ENCODE measurements around the gene MAN1C1.

The MAN1C1 gene

DNA sequence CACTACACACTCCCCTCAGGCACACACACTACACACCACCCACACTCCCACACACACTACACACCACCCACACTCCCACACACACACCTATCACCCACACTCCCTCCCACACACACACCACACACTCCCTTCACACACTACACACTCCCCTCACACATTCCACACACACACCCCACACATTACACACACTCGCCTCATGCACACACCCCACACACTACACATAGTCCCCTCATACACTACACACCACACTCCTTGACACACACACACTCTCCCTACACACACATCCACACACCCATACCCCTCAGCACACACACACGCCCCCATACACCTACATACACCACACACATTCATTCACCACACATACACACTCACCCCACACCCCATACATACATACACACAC is 152.4 kb downstream of the MAN1C1 start:
- intact Hi-C loops (cut with DNase I) = no loop called here
- no peak for DNase-seq

DNA sequence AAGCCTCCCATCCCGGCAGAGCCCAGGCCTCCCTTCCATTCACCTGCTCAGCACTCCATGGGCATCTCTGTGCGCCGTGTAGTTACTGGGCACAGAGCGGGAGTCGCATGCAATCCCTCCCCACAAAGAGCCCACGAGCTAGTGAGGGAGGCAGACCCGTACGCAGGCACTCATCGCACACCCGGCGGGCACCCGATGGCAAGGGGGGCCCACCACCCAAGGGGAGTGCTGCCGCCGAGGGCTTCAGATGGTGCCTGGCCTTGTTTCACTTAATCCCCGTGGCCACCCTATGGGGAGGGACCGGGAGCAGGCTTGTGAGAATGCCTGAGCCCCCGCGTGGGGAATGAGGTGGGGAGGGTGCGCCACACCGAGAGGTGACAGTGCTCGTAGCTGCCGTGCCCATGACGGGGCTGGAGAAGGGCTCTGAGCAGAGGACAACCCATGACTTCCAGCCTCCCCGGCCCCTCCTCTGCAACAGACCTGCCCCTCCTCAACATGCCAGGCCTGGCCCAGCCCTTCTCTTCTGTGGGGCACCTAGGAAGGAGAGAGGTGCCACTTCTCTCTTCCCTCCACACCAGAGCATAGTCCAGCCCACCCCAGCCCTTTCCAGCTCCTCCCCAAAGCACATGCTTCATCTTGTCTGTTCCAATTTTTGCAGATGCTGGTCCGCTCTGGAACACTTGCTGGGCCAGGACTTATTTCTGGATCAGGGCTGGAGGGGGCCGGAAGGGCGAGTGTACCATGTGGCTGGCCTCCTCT is 153.2 kb downstream of the MAN1C1 start:
- DNase-seq = no peak
- intact Hi-C loops (cut with DNase I) = no loop called here

DNA sequence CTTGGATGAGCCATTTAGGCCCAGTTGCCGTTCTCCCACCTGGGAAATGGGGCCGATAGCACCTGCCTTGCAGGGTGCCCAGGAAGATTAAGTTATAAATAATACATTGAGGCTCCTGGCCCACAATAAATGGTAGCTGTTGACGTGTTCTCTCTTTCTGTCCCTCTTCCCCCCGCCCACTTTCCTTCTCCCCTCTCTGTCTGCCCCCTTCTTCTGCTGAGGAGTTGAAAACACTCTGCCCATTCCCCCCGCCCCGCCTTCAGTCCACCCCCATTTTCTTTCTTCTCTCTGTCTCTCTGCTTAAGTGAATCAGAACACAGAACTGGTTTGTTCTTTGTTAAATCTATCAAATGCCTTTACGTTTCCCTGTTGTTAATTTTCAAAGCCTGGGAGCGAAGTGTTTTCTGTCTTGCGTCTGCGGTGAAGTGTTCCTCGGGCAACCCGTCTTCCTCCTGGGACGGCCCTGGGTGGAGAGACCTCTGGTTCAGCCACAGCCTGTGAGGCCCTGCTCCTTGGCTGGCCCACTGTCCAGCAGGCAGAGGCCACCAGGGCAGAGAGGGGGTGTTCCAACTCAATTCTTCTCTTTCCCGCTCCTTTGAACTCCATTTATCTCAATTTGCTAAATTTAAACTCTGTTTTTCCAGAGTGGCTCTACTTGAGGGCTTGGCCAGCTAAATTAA is 154.1 kb downstream of the MAN1C1 start:
- DNase-seq = no peak
- intact Hi-C loops (cut with DNase I) = no loop called here

DNA sequence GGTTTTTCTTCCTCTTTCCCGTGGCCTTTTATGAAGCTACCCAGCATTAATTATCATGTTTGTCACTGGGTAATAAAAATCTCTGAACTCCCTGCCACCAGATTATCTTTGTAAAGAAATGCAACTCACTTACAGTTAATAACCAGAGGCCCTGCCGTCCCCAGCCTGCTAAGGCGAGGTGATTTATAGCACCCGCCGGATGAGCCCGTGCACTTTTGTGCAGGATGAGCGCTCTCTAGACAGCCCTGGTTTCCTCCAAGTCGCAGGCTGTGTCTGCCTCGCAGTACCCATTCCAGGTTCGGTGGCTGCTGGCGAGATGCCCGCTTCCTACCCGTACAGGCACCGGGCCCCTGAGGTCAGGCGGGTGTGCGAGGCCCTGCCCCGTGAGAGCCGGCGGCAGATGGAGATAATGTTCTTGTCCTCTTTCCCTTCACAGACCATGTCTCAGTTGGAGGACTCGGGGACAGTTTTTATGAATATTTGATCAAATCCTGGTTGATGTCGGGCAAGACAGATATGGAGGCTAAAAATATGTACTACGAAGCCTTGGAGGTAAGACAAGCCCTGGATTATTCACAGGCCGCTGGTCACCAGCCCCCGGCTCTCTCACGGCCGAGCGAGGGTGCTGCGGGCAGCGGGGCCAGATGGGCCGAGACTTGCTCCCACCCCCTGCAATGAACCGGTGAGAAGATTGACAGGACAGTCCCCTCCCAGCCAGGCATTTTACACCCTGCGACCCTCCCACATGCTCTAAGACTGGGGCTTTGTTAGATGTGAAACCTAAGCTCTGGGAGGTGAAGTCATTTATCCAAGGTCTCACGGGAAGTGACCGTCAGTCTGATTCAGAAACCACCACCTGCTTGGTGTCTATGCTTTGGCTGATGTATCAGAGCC is 154.9 kb downstream of the MAN1C1 start:
- intact Hi-C loops (cut with DNase I) = no loop called here
- DNase-seq = no peak

DNA sequence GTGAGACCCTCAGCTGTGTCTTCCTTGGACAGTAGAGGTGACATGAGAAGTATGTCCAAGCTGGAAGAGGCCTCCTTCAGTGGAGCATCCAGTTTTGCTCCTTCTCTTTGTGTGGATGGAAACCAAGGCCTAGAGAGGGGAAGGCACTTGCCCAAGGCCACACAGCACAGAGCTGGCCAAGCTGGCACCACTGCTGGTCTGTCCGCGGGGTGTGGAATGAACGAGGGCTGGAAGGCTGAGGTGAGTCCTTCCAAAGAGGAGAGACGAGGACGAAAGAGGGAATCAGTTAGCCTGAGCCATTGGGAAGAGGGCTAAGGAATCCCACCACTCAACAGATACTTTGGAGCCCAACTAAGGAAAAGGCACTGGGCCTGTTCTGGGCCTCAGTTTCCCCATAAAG is 155.6 kb downstream of the MAN1C1 start:
- no peak for DNase-seq
- intact Hi-C loops (cut with DNase I) = no loop called here

DNA sequence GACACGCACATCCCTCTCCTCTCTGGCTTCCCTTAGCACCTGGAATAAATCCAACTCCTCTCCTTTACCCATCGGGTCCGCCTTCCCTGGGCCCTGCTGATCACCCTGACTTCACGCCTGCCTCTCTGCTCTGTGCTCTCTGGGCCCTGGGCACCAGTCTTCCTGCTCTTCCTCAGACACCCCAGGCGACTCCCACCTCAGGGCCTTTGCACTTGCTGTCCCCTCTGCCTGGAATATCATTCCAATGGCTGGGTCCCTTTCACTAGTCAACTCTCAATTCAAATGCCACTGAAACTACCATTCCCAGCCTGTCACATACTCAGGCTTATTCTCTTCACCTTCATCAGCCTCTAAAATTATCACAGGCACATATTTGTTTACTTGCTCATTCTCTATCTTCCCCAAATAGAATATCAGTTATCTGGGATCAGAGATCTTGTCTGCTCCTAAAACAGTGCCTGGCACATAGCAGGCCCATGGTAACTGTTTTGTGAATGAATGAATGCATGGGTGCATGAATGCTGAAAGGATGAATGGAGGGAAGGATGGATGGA is 156.2 kb downstream of the MAN1C1 start:
- intact Hi-C loops (cut with DNase I) = no loop called here
- DNase-seq = no peak

DNA sequence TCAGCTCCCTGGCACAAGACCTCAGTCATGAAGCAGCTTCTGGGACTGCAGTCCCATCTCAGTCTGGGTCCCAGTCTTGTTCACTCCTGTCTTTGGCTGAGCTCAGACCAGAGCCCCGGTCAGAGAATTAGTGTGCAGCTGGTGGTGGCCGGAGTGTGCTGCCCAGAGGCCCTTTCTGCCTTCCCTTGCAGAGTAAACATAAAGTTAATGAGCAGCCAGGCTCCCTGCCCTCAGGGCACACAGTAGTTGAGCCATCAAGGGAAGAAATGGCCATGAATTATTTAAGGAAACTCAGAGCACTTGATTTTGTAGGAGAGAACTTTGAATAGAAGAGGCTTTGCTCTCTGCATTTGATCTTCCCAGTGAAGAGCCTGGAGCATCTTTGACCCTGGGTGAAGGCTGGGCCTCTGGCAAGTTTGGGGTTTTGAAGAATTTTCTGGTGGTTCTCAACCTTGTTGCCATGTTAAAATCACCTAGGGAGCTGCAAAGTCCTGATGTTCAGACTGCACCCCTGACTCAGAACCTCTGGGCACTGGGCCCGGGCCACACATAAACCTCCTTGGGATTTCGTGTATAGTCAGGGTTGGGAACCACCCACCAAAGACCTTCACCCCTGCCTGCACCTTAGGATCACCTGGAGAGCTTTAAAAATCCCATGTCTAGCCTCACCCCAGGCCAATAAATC is 157.0 kb downstream of the MAN1C1 start:
- intact Hi-C loops (cut with DNase I) = no loop called here
- DNase-seq = no peak

DNA sequence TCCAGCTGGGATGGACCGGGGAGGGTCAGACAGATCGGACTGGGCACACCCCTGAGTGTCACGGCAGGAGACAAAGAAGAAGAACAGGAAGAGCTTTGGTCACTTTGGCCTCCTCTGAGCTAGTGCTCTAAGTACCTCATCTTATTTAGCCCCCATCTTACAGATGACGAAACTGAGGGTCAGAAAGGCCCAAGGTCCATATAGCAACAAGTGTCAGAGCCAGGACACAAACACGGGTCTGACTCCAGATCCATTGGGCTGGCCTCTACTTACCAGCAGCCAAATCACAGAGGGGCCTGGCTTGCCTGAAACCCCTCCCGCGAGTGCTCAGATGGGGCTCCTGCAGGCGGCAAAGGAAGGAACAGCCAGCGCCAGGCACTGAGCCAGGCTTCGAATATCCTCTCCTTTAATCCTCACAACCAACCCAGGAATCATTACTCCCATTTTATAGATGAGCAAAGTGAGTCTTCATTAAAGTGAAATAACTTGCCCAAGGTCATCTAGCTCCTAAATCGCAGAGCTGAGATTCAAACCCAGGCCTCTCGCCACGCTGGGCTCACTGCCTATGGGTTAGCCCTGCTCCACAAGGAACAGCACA is 157.7 kb downstream of the MAN1C1 start:
- DNase-seq = no peak
- intact Hi-C loops (cut with DNase I) = no loop called here

DNA sequence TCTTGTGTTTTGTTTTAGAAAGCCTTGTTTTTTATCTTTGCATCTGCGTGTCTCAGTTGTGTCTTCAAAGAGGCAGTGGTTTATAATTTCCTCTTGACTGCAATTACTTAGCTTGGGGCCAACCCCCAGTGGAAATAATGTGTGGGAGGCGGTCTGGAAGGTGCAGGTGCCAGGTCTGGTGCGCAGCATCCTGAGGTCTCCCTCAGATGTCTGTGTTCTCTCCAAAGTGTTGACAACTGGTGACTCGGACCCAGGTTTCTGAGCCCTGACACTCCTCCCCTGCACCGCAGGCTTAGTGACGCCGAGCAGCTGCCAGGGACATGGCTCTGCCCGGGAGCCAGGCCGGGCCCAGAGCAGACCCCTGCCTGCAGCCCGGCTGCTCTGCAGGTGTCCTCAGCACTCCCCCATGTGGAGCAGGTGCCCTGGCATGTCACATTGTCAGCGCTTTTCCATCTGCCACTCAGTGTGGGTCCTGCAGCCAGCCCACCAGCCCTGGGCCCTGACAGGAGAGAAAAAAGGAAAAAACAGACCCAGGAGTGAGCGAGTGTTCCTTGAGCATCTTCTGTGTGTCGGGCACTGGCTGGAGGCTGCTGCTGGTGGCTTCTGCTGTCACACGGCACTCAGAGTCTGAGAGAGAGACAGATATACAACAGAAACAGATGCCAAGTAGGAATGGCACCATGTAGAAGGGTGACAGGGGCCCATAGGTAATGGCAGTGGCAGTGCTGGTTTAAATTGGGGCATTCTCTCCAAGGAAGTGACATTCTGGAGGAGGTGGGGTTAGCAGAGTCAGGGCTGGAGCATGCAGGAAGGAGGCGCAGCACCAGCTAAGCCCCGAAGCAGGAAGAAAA is 158.6 kb downstream of the MAN1C1 start:
- intact Hi-C loops (cut with DNase I) = no loop called here
- no peak for DNase-seq

DNA sequence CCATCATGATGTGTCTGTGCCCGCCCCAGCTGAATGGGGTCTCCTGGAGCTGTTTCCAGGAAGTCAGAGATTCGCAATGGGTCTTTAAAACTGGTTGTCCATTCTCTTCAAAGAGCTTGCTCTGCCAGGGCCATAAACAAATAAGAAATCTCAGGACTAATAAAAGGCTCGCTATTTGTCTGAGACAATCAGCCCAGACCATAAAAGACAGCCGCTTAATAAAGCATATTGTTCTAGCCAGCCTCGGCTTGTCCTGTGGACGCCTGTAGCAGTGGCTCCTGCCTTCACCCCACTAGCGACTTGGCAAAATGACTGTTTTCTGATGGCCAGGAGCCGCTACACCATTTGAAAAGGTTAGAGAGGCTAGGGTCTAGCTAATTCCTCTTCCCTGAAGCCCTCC is 162.8 kb downstream of the MAN1C1 start:
- DNase-seq = no peak
- intact Hi-C loops (cut with DNase I) = no loop called here

DNA sequence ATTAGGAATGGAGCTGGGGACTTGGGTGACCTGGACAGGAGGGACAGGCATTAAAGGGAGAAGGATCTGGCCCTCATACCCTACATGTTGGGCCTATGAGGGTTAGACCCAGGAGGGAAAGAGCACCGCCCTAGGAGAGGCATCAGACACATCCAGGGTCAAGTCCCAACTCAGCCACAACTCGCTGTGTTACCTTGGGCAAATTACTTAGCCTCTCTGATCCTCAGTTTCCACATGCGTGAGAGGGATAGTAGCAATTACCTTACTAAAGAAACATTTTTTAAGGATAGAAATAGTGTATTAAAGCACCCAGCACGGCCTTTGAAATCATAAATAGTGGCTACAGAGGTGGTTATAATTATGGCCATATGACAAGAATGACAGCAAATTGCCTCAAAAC is 163.3 kb downstream of the MAN1C1 start:
- intact Hi-C loops (cut with DNase I) = no loop called here
- DNase-seq = peak in 1 of 10 donors; percentile 0

DNA sequence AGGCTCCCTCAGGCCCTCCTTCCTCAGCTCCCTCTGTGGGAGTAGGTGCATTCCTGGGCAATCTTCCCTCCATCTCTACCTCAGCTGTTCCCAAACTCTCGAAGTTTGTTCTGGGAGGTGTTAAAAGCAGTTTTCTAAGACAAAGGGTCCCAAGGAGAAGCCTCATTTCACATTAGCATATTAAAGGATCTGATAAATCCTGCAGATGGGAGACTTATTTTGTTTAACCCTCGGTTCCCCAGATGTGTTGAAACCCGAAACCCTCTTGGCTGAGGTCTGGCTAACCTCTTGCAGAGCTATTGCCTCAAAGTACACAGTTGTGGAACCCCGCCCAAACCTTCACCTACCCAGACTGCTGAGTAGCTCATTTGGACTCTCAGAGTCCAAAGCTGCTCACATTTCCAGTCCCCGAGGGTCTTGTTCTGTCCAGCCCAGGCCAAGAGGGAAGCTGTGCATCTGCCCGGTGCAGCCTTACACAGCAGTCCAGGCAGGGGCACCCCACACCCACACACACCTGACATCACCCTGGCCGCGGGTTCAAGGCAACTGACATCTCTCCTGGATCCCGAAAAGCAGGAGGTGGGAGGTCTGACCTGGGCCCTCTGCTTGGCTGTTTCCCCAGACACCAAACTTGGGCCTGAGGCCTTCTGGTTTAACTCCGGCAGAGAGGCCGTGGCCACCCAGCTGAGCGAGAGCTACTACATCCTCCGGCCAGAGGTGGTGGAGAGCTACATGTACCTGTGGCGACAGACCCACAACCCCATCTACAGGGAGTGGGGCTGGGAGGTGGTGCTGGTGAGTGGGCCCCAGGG is 163.9 kb downstream of the MAN1C1 start:
- no peak for DNase-seq
- intact Hi-C loops (cut with DNase I) = no loop called here

DNA sequence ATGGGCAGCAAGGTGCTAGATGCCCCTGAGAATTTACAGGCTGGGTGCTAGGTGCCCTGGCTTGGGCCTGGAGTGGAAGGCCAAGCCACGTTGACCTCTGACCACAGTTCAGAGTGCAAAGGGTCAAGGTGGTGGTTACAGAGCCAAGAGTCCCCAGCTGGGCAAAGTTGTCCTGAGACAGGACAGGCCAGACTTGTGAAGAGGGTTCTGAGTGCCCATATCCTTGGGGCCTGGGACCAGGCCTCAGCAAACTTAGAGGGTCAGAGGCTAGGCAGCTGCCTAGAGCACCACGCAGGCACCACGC is 164.5 kb downstream of the MAN1C1 start:
- intact Hi-C loops (cut with DNase I) = no loop called here
- DNase-seq = no peak

DNA sequence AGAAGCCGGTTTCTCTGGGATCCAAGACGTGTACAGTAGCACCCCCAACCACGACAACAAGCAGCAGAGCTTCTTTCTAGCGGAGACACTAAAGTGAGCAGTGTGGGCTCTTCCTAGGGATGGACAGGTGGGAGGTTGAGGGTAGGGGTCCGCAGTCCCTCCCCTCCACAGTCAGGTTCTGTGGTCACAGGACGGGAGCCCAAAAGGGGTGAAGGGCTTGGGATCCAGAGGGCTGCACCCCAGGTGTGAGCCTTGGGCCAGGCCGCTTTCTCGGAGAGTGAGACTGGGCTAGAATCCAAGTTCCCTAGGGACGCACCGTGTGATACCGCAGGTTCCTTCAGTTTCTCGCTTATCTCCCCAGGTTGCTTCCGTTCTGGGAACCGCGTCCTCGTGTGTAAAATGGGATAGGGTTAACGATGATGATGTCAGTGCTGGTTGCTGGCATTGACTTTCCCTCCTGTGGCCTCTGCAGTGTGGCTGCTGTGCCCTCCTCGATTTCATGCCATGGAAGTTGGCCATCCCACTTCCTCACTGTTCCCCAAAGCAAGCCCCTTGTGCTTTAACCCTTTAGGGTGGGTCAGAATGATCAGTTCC is 166.1 kb downstream of the MAN1C1 start:
- no peak for DNase-seq
- intact Hi-C loops (cut with DNase I) = no loop called here

DNA sequence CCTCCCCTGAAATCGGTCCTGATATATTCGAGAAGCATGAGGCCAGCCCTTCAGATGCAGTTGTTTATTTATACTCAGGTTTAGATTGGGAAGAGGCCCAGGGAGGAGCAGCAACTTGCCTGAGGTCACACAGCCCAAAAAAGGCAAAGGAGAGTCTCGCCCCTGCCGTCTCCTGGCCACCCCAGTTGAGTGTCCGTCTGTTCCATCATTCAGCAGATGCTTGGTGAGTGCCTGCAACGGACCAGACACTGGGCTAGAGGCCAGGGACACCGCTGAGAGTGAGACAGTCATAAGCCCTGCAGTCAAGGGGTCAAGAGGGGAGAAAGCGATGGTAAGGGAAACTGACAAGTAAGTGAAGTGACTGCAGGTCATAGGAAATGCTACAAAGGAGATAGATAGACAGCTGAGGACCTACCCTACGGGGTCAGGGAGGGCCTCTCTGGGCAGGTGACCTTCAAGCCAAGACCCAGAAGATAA is 168.0 kb downstream of the MAN1C1 start:
- DNase-seq = no peak
- intact Hi-C loops (cut with DNase I) = no loop called here

DNA sequence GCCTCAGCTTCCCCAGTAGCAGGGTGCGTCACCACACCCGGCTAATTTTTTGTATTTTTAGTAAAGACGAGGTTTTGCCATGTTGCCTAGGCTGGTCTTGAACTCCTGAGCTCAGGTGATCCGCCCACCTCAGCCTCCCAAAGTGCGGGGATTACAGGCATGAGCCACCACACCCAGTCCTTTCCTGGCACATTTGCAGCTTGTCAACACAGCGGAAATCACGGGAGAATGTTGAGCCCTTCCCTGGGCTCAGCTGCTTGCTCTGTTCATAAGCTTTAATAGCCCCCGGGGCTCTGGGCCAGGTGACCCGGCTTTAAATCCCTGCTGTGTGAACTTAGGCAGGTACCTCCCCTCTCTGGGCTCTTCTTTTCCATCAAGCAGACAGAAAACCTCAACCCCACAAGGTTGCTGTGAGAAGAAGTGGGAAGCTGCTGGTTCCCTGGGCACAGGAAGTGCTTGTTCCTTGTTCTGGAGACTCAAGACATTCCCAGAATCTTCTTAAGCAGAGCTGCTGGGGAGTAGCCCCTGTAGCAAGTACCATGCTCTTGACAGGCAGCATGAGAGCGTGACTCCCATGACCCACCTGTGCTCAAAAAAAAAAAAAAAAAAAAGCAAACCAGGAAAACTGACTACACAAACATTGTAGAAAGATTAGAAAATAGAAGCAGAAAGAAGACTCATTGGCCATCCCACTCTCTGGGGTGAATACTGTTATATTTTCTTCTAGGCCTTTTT is 168.9 kb downstream of the MAN1C1 start:
- intact Hi-C loops (cut with DNase I) = no loop called here
- DNase-seq = no peak

Data from posterior cingulate gyrus (tissue), 11 donors.